DND-41 (cell line): ENCODE data around the gene ACTL10.

Experiments
- CTCF ChIP-seq: IDR thresholded peaks from 2 replicates; pipeline ENCODE4 v1.5.1; 2012; ENCODE audit warnings: borderline replicate concordance, low read length, moderate library complexity, mild to moderate bottlenecking; ENCODE audit not compliant: poor library complexity, severe bottlenecking; ENCODE audit errors: extremely low read depth
- EZH2 ChIP-seq: IDR thresholded peaks from 3 replicates; pipeline ENCODE4 v1.6.1; 2012; ENCODE audit warnings: borderline replicate concordance, low read depth, mild to moderate bottlenecking, moderate library complexity, low read length, inconsistent platforms; ENCODE audit not compliant: severe bottlenecking

GRCh38 chr20:33656010-33656782, 10.5 kb upstream of the ACTL10 start:
- TF ChIP-seq CTCF (no peak), EZH2 (no peak)
